CD4-positive, alpha-beta T cell treated with Interleukin-21 for 1 hour (primary cell): Measurements from ENCODE around the gene MAGI3.
"Not testable (repeated sequence)": the region's sequence is repeated elsewhere in the genome, so short reads cannot be mapped to it uniquely, and the experiment has no call there.

Experiments
- DNase-seq: peaks from one replicate; pipeline ENCODE4 v3.0.0-alpha.2; 2020

Gene MAGI3

DNA sequence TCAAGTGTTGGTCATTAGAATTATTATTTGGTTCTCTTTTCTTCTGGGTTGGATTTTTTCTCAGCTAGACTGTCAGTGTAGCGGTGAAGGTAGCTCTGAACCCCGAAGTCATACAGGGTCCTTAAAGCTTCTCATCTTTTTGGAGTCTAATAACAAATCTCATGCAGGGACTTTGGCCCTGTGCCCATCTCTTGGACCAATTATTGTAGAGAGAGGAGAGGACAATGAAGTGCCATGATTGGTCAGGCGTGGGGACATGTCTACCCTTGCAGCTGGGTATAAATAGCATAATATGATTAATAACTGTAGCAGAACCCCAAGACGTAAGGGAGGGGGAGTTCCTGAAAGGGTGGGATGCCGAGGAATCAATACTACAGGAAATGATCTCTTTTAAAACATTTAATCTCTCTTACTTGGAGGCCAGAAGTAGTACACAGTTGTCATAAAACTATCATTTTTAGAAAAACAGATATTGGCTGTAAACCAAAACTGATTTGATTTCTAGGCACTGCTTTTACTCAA is 8.8 kb downstream of the MAGI3 start:
- no peak for DNase-seq

GRCh38 chr1:113401067-113401466 is 10.8 kb downstream of the MAGI3 start:
- no peak for DNase-seq

- DNase-seq: no peak
These were observed 11.4 kb downstream of the MAGI3 start for GRCh38 chr1:113401728-113402127.

GRCh38 chr1:113403065-113403464 is 12.8 kb downstream of the MAGI3 start:
- no peak for DNase-seq

GRCh38 chr1:113405573-113405972 is 15.3 kb downstream of the MAGI3 start:
- no peak for DNase-seq

GRCh38 chr1:113406149-113406548 is 15.8 kb downstream of the MAGI3 start:
- not testable (repeated sequence) for DNase-seq

GRCh38 chr1:113409363-113409762 is 19.0 kb downstream of the MAGI3 start:
- no peak for DNase-seq

- not testable (repeated sequence) for DNase-seq
These were observed 21.7 kb downstream of the MAGI3 start for GRCh38 chr1:113412020-113412419.

DNA sequence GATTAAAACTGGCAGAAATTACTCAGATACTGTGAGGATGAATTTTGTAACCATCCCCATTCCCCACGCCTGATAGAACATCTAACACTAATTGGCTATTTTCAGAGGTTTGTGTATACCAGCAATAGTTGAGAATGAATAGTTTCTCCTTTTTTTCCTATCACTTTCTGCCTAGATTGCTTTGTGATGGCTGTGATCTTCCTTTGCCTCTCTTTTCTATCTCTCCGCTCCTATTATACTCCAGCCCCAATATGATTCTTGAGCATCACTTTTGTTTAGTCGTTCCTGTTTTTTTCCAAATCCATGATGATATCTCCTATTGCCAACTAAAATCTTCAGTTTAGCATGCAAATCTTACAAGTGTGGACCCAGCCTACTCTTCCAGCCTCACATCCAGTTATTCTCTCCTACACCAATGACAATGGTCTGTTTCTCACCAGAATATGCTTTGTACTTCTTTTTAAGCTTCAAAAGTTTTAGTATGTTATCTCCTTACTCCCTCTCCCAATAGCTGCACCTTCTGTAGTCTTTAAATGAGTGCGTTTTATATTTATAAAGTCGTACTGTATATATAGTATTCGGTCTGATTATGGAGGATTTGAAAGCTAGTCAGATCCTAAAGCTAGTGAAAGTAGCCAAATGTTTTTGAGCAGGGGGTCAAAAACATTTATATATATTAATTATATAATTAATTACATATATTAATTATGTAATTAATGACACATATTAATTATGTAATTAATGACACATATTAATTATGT is 25.2 kb downstream of the MAGI3 start:
- no peak for DNase-seq

DNA sequence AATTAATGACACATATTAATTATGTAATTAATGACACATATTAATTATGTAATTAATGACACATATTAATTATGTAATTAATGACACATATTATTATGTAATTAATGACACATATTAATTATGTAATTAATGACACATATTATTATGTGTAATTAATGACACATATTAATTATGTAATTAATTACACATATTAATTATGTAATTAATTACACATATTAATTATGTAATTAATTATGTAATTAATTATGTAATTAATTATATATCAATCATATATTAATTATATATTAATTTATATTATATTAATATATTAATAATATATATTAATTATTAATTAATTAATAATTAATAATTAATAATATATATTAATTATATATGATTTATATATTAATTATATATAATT is 25.8 kb downstream of the MAGI3 start:
- not testable (repeated sequence) for DNase-seq

DNA sequence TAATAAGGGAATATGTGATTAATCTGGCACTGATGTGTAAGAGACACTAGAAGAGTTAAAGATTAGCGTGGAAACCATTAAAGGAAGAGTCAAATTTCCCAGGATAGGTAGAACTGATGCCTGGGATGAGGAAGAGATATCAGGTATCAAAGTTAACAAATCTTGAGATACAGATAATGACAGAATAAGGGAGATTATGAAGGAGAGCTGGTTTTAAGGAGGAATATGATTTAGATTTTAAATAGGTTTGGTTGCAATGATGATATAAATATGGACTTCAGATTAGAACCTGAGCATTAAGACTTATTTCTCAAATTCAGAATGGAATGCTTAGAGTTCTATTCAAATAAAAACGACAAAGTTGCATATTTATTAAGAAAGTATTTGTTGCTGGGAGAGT is 26.2 kb downstream of the MAGI3 start:
- DNase-seq: no peak

GRCh38 chr1:113422315-113423068 is 32.2 kb downstream of the MAGI3 start:
- DNase-seq: no peak

DNA sequence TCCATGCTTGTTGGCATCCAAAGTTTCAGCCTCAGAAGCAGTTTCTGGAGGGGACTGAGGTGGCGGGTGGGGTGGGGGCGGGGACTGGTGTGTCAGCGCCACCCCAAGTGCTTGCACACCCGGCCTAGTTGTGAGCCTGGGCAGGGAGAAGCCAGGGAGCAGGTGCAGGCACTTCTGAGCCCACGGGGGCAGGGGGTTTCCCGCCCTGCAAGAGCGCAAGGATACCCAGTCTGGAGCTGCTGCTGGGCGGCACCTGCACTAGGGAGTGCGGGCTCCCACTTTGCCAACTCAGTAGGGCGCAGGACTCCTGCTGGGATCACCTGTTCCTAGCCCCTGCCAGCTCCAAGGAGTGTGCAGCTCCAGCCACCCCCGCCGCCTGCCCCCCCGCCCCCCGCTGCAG is 33.5 kb downstream of the MAGI3 start:
- DNase-seq: no peak

DNA sequence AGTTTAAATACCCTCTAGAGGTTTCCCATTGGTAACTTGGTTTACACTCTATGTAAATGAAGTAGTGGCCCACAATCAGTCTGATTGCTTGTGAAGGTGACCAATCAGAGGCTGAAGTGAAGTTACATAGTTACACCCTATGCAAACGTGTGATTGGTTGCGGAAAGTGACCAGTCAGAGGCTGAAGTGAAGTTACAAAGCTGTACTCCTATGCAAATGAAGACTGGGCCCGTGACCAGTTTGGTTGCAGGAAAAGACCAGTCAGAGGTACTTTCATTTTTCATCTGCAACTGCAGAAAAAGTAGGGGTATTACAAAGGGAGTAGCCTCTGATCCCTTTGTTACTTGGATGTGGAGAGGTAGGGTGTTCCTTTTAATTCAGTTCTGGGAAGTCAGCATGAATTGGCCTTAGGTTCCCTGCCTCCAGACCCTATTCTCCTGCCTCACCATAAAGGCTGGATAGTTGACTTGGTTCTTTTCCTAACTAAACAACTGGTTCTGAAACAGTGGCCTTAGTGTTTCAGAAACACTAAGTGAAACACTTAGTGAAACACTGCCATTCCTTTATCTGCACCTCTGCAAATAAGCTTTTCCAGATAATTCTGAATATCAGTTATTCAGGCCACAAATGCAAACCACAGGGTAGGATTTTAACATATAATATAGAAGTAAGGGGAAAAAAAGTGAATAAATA is 39.3 kb downstream of the MAGI3 start:
- DNase-seq: no peak

DNA sequence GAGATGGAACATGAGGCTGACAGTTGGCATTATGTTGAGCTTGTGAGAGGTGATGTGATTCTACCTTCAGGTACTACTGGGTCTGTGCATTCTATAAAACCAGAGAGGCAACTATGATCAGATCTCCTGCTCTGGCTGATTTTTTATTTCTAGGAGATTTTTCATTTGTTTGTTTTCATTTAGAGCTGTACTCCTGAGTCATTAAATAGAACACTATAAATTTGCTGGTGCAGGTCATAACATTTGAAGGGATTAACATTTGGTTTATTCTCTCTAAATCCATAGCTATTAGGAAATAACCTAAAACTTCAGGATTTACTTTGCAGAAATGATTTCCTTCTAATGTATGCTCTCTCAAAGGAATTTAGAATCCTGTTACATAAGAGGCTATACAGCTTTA is 42.9 kb downstream of the MAGI3 start:
- DNase-seq: no peak

DNA sequence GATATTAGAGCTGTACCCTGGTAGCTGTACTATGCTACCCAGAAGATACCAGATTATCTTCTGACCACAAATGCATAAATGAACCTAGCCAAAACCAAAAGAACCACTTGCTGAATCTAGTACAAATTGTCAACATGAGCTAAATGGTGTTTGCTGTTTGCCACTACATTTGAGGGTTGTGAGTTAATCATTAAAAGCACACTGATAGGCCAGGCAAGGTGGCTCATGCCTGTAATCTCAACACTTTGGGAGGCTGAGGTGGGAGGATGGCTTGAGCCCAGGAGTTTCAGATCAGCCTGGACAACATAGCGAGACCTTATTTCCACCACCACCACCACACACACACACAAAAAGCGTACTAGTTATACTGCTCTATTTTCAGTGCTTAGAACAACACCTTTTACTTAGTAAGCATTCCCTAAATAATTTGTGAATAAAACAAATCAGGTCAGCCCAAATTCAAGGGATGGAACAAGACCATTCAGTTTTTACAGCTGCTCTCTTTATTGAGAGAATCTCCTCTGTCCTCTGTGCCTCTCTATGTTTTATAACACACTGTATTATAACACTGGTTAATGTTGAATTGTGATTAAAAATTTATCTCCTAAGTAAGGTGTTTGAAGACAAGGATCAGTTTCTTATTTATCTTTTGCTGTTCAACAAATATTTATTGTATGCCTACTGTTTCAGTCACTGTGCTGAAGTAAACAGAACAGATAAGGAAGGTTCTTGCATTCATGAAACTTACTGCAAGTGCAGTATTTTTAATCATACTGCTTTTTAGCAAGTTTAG is 44.0 kb downstream of the MAGI3 start:
- no peak for DNase-seq

DNA sequence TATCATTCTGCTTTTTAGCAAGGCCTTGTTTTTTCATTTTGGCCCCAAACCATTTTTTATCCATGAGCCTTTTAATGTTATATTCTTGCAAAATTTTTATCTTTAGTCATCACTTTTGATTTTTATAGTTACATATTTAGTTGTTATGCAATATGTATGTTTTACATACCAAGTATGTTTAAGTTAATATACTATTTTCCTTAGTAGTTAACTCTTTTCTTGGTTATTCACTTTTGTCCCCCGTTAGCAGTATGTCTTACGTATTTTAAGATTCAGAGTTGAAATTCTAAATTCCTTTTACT is 44.5 kb downstream of the MAGI3 start:
- no peak for DNase-seq

GRCh38 chr1:113437554-113438341 is 47.4 kb downstream of the MAGI3 start:
- no peak for DNase-seq

DNA sequence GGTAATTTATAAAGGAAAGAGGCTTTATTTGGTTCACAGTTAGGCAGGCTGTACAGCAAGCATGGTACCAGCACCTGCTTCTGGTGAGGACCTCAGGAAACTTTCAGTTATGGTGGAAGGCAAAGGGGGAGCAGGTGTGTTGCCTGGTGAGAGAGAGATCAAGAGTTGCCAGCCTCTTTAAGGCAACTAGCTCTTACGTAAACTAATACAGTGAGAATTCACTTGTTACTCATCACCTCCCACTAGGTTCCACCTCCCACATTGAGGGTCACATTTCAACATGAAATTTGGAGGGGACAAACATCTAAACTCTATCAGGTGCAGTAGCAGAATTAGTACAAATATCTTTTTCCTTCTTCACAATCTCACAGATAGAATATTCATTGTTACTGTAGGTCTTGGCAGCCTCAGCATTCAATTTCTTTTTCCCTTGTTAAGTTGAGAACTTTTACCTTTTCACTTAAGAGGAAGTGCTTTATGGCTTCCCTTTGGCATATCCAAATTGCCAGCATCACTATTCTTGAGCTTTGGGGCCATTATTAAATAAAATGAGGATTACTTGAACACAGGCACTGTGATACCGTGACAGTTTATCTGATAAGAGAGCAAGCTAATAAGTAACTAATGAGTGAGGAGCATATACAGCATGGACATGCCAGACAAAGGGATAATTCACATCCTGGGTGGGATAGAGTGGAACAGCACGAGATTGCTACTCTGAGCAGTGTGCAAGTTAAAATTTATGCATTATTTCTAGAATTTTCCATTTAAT is 48.4 kb downstream of the MAGI3 start:
- no peak for DNase-seq

GRCh38 chr1:113439277-113439670 is 49.0 kb downstream of the MAGI3 start:
- no peak for DNase-seq

DNA sequence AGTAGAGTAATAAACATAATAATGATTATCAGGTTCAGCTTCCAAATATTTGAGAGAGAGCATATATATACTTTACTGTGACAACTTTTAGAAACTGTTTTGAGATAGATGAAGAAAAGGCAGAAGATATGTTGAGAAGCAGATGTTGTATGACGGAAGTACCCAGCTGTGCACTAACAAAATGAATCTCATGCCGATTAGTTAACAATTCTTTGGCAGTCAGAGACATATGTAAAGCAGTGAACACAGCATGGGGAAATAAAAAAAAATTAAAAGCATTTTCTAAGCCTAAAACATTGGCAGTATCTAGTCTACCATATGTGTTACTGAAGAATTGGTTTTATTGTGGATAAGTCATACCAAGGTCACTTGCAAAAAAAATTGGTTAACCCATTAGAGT is 51.8 kb downstream of the MAGI3 start:
- DNase-seq: no peak
